HG02610 (cell line): ENCODE data around the gene KHDC4.

Experiments used
- ATAC-seq: cut with Tn5 transposase; IDR thresholded peaks from one replicate; pipeline ENCODE4 v1.9.1; 2021; ENCODE audit warnings: mild to moderate bottlenecking, moderate library complexity; ENCODE audit not compliant: unreplicated experiment

Gene KHDC4

GRCh38 chr1:155970531-155971167 lies 36.4 kb upstream of the KHDC4 start:
- peak; percentile 74 for ATAC-seq

GRCh38 chr1:155969377-155969791 lies 35.2 kb upstream of the KHDC4 start:
- no peak for ATAC-seq

GRCh38 chr1:155968670-155969069 lies 34.5 kb upstream of the KHDC4 start:
- ATAC-seq, result no peak

- ATAC-seq, result no peak
Measured at GRCh38 chr1:155968051-155968400, 33.8 kb upstream of the KHDC4 start.

GRCh38 chr1:155967341-155968050 lies 33.3 kb upstream of the KHDC4 start:
- no peak for ATAC-seq

- no peak for ATAC-seq
Measured at GRCh38 chr1:155966750-155967149, 32.5 kb upstream of the KHDC4 start.

GRCh38 chr1:155966135-155966534 lies 31.9 kb upstream of the KHDC4 start:
- no peak for ATAC-seq

GRCh38 chr1:155964193-155964592 lies 30.0 kb upstream of the KHDC4 start:
- ATAC-seq, result no peak

- ATAC-seq, result no peak
Measured at GRCh38 chr1:155962599-155963211, 28.5 kb upstream of the KHDC4 start.

GRCh38 chr1:155961937-155962336 lies 27.7 kb upstream of the KHDC4 start:
- ATAC-seq, result no peak

- ATAC-seq, result no peak
Measured at GRCh38 chr1:155960081-155960745, 26.0 kb upstream of the KHDC4 start.

- no peak for ATAC-seq
Measured at GRCh38 chr1:155957411-155957915, 23.2 kb upstream of the KHDC4 start.

GRCh38 chr1:155954645-155955044 lies 20.4 kb upstream of the KHDC4 start:
- ATAC-seq, result no peak

GRCh38 chr1:155952505-155952890 lies 18.3 kb upstream of the KHDC4 start:
- no peak for ATAC-seq

GRCh38 chr1:155951753-155952504 lies 17.7 kb upstream of the KHDC4 start:
- no peak for ATAC-seq

- no peak for ATAC-seq
Measured at GRCh38 chr1:155950829-155951228, 16.6 kb upstream of the KHDC4 start.

GRCh38 chr1:155947741-155948140 lies 13.5 kb upstream of the KHDC4 start:
- ATAC-seq, result no peak

- ATAC-seq, result no peak
Measured at GRCh38 chr1:155947292-155947691, 13.1 kb upstream of the KHDC4 start.

- ATAC-seq, result no peak
Measured at GRCh38 chr1:155946633-155947219, 12.5 kb upstream of the KHDC4 start.

- ATAC-seq, result no peak
Measured at GRCh38 chr1:155944444-155944799, 10.2 kb upstream of the KHDC4 start.
